ENCODE measurements around the gene NCMAP.

GRCh38 chr1:24594328-24594598 is 38.4 kb downstream of the NCMAP start:
- no peak for TF ChIP-seq CTCF (IDR thresholded peaks at IDR 0.05)
- TF ChIP-seq REST (IDR thresholded peaks at IDR 0.05; ENCODE audit: insufficient read depth in 1 of 2, low read depth in 2 of 2, low read length in 1 of 2), result no peak
- no peak for TF ChIP-seq SIN3A (IDR thresholded peaks at IDR 0.05; ENCODE audit: borderline replicate concordance, insufficient read depth, low read depth, low read length)
- no peak for TF ChIP-seq POLR2AphosphoS5 (IDR thresholded peaks at IDR 0.05; ENCODE audit: low read depth, low read length)

Measured in Panc1 (cell line).